Measurements from ENCODE around the gene TRERF1.

Gene TRERF1

GRCh38 chr6:42339991-42340401 is 111.7 kb downstream of the TRERF1 start:
- TF ChIP-seq EZH2 (IDR thresholded peaks at IDR 0.05; ENCODE audit: borderline replicate concordance, low read length), result no peak
- no peak for TF ChIP-seq CTCF (IDR thresholded peaks at IDR 0.05; ENCODE audit: low read length)
- H3F3A ChIP-seq (ENCODE audit: insufficient read depth, low read length), result no peaks in the 10 kb centered on the region
- H3K79me2 ChIP-seq (ENCODE audit: insufficient read depth, low read length), result no peaks in the 10 kb centered on the region
- no peak overlapping the region for H3K9ac ChIP-seq (ENCODE audit: low read length)
- no peak overlapping the region for H3K4me3 ChIP-seq (ENCODE audit: low read depth, low read length, poor library complexity, severe bottlenecking)
- H4K20me1 ChIP-seq (ENCODE audit: insufficient read depth, low read length), result no peaks in the 10 kb centered on the region
- H3K4me1 ChIP-seq (ENCODE audit: insufficient read depth, low read length, severe bottlenecking), result no peaks in the 10 kb centered on the region
- no peak overlapping the region for H3K27ac ChIP-seq (ENCODE audit: low read depth, low read length, poor library complexity, severe bottlenecking)
- no peak overlapping the region for H2AFZ ChIP-seq (ENCODE audit: low read length)
- H3K4me2 ChIP-seq (ENCODE audit: low read length), result no peak overlapping the region
- H3K9me2 ChIP-seq (ENCODE audit: low read depth, low read length), result no peaks in the 10 kb centered on the region
- H3K36me3 ChIP-seq (ENCODE audit: insufficient read depth, low read length), result no peaks in the 10 kb centered on the region
- H3K27me3 ChIP-seq (ENCODE audit: insufficient read depth, low read length), result no peaks in the 10 kb centered on the region
- H3K9me3 ChIP-seq (ENCODE audit: low read length), result no peaks in the 10 kb centered on the region

GRCh38 chr6:42338744-42339222 is 112.9 kb downstream of the TRERF1 start:
- H2AFZ ChIP-seq (ENCODE audit: low read length), result no peak overlapping the region
- no peak overlapping the region for H3K9ac ChIP-seq (ENCODE audit: low read length)

GRCh38 chr6:42337985-42338743 is 113.6 kb downstream of the TRERF1 start:
- Histone ChIP-seq H3K9me2 (ENCODE audit: low read depth, low read length) (no peaks in the 10 kb centered on the region), H3K9me3 (ENCODE audit: low read length) (no peaks in the 10 kb centered on the region), H3K27ac (ENCODE audit: low read depth, low read length, poor library complexity, severe bottlenecking) (no peak overlapping the region), H3K4me3 (ENCODE audit: low read depth, low read length, poor library complexity, severe bottlenecking) (no peak overlapping the region), H3F3A (ENCODE audit: insufficient read depth, low read length) (no peaks in the 10 kb centered on the region), H3K36me3 (ENCODE audit: insufficient read depth, low read length) (no peaks in the 10 kb centered on the region), H3K27me3 (ENCODE audit: insufficient read depth, low read length) (no peaks in the 10 kb centered on the region), H3K79me2 (ENCODE audit: insufficient read depth, low read length) (no peaks in the 10 kb centered on the region), H3K4me1 (ENCODE audit: insufficient read depth, low read length, severe bottlenecking) (no peaks in the 10 kb centered on the region), H4K20me1 (ENCODE audit: insufficient read depth, low read length) (no peaks in the 10 kb centered on the region), H2AFZ (ENCODE audit: low read length) (no peak overlapping the region), H3K4me2 (ENCODE audit: low read length) (no peak overlapping the region), H3K9ac (ENCODE audit: low read length) (no peak overlapping the region)
- TF ChIP-seq CTCF (IDR thresholded peaks at IDR 0.05; ENCODE audit: low read length), result no peak
- TF ChIP-seq EZH2 (IDR thresholded peaks at IDR 0.05; ENCODE audit: borderline replicate concordance, low read length), result no peak

More at GRCh38 chr6:42338744-42339222, 112.9 kb downstream of the TRERF1 start:
- Histone ChIP-seq H3K27ac (ENCODE audit: low read depth, low read length, poor library complexity, severe bottlenecking) (no peak overlapping the region), H3K9me3 (ENCODE audit: low read length) (no peaks in the 10 kb centered on the region), H3K27me3 (ENCODE audit: insufficient read depth, low read length) (no peaks in the 10 kb centered on the region), H3K79me2 (ENCODE audit: insufficient read depth, low read length) (no peaks in the 10 kb centered on the region), H3K4me1 (ENCODE audit: insufficient read depth, low read length, severe bottlenecking) (no peaks in the 10 kb centered on the region), H3K4me3 (ENCODE audit: low read depth, low read length, poor library complexity, severe bottlenecking) (no peak overlapping the region), H3K9me2 (ENCODE audit: low read depth, low read length) (no peaks in the 10 kb centered on the region), H3K4me2 (ENCODE audit: low read length) (no peak overlapping the region), H3K36me3 (ENCODE audit: insufficient read depth, low read length) (no peaks in the 10 kb centered on the region), H4K20me1 (ENCODE audit: insufficient read depth, low read length) (no peaks in the 10 kb centered on the region), H3F3A (ENCODE audit: insufficient read depth, low read length) (no peaks in the 10 kb centered on the region)
- TF ChIP-seq CTCF (IDR thresholded peaks at IDR 0.05; ENCODE audit: low read length), result no peak
- no peak for TF ChIP-seq EZH2 (IDR thresholded peaks at IDR 0.05; ENCODE audit: borderline replicate concordance, low read length)

Data from OCI-LY1 (cell line).